GM12864 (cell line): ENCODE results near the gene PTGS1.

Experiments
- DNase-seq: peaks from one replicate; pipeline ENCODE4 v3.0.0-alpha.2; 2011; ENCODE audit warnings: low read depth
- H3K4me3 ChIP-seq: 2 replicates; pipeline ENCODE4 v1.5.1; 2011; ENCODE audit warnings: mild to moderate bottlenecking, low read depth, low read length, control low read depth
- CTCF ChIP-seq: IDR thresholded peaks from 2 replicates; pipeline ENCODE4 v1.5.1; 2011; ENCODE audit warnings: low read depth, mild to moderate bottlenecking, moderate library complexity, low read length, control low read depth, inconsistent platforms; ENCODE audit errors: missing control alignments

The PTGS1 gene

GRCh38 chr9:122389799-122390481 lies 19.1 kb downstream of the PTGS1 start:
- no peak overlapping the region for H3K4me3 ChIP-seq
- no peak for DNase-seq
- TF ChIP-seq CTCF = no peak

- no peak overlapping the region for H3K4me3 ChIP-seq
- TF ChIP-seq CTCF = no peak
- no peak for DNase-seq
Measured at GRCh38 chr9:122392284-122392683, 21.5 kb downstream of the PTGS1 start.

- TF ChIP-seq CTCF = no peak
- H3K4me3 ChIP-seq = no peak overlapping the region
- no peak for DNase-seq
Measured at GRCh38 chr9:122392714-122393113, 21.9 kb downstream of the PTGS1 start.

- no peak overlapping the region for H3K4me3 ChIP-seq
- no peak for TF ChIP-seq CTCF
- no peak for DNase-seq
Measured at GRCh38 chr9:122393284-122393983, 22.6 kb downstream of the PTGS1 start.

GRCh38 chr9:122394265-122395125 lies 23.7 kb downstream of the PTGS1 start:
- no peak for TF ChIP-seq CTCF
- no peak for DNase-seq

GRCh38 chr9:122396614-122397148 lies 25.9 kb downstream of the PTGS1 start:
- DNase-seq = no peak
- no peak overlapping the region for H3K4me3 ChIP-seq

More at GRCh38 chr9:122394265-122395125, 23.7 kb downstream of the PTGS1 start:
- H3K4me3 ChIP-seq = no peak overlapping the region

More at GRCh38 chr9:122396614-122397148, 25.9 kb downstream of the PTGS1 start:
- no peak for TF ChIP-seq CTCF
